Activated B cell treated with CpG ODN at 0.5 μM for 24 hours (primary cell): ENCODE measurements around the gene MATK. TPM values are rescaled to one million over a fixed set of nuclear protein-coding genes. Genes with fewer than 3 reads are reported as not detected.

Experiments
- ATAC-seq: fragments of 200-7000 bp; cut with Tn5 transposase; one replicate; pipeline ENCODE4 v1.10.0; 2021; ENCODE audit warnings: low read depth, mild to moderate bottlenecking, moderate library complexity
- CTCF ChIA-PET: fragments of 350-600 bp; sonication (Branson Sonifier 250); formaldehyde crosslinking; loops from one replicate; lab custom pipeline; 2021; ENCODE audit warnings: antibody characterized with exemption; lab: Charles Lee
- POLR2A ChIA-PET: fragments of 350-600 bp; sonication (Branson Sonifier 250); formaldehyde crosslinking; loops from one replicate; lab custom pipeline; 2021; ENCODE audit warnings: antibody characterized with exemption; lab: Charles Lee
- DNase-seq: peaks from one replicate; pipeline ENCODE4 v3.0.0; 2022
- H3K27ac Mint-ChIP-seq: one replicate; pipeline ENCODE4 v1.8.0; 2020; ENCODE audit warnings: mixed read lengths
- H3K27me3 Mint-ChIP-seq: one replicate; pipeline ENCODE4 v1.8.0; 2021; ENCODE audit warnings: mixed read lengths
- H3K36me3 Mint-ChIP-seq: one replicate; pipeline ENCODE4 v1.8.0; 2021; ENCODE audit warnings: low read depth, mixed read lengths
- H3K4me1 Mint-ChIP-seq: one replicate; pipeline ENCODE4 v1.8.0; 2021; ENCODE audit warnings: mixed read lengths
- H3K4me3 Mint-ChIP-seq: one replicate; pipeline ENCODE4 v1.8.0; 2020; ENCODE audit warnings: mild to moderate bottlenecking, mixed read lengths
- H3K9me3 Mint-ChIP-seq: one replicate; pipeline ENCODE4 v1.8.0; 2020; ENCODE audit warnings: mixed read lengths
- intact Hi-C: fragments of 100-400 bp; cut with micrococcal nuclease; formaldehyde crosslinking; loops from one replicate; pipeline ENCODE4 v1.15.1; 2024
- total RNA-seq: library from RNA; stranded (reverse); gene quantifications from 2 replicates; pipeline ENCODE4 v1.2.3, GENCODE V29; 2022
- TF ChIP-seq, protein P1 (sequence below): fragments of 200-600 bp; IDR thresholded peaks from one replicate; pipeline ENCODE4 v1.8.0; 2022; ENCODE audit warnings: antibody characterized with exemption, mild to moderate bottlenecking

Gene MATK
- total RNA-seq, 1 donor from 2014 or later, result 4.8 TPM

DNA sequence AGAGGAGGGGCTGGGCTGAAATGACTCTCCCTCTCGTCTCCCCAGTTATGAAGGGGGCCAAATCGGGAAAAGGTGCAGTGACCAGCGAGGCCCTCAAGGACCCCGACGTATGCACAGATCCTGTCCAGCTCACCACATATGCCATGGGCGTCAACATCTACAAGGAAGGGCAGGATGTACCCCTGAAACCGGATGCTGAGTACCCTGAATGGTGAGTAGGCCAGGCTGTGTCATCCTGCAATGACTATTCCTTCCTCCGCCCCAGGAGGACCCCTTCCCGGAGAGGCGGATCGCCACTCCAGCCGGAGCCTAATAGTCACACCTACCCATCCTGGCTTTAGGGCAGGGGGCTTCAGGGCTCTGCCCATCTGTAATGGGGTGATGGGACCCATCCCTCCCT lies 21.1 kb downstream of the MATK start:
- intact Hi-C loops, result no loop called here

DNA sequence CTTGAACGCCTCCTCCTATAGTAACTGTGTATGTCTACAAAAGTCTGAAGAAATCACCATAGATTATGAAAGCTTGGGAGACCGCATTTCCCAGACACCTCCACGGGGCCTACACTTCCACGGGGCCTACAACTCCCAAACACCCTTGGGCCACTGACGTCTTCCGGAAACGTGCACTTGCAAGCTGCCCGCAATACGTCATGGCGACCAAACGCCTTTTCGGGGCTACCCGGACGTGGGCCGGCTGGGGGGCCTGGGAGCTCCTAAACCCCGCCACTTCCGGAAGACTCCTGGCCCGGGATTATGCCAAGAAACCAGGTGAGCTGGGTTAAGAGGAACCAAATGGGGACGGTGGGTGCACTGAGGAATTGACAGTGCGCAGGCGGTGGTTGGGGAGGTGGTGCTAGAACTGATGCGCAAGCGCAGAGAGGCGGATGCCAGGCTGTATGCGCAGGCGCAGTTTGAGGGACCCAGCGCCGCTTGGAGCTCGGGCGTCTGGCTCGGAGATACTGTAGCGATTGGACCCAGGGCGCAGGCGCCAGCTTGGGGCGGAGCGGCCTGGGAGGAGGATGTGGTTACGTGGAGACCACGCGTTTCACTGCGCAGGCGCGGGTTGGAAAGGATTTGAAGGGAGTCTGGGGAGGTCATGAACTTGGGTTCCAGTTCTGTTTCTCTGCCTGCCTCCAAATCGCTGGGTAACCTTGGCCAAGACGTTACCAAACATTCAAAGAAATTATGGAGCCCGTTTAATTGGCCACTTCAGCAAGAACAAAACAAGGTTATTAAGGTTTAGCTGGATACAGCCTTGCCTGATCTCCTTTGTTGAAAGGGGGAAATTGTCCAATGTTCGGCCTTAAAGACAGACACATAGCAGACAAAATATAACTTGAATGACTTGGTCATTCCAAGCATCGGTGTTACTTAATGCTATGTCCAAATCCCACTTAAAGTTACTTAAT lies 23.4 kb downstream of the MATK start, which contains the start of gene MRPL54:
MRPL54 (plus strand) TSS at position 182 of the 959 bp plus-strand sequence; CDS start at position 201, 19 bp downstream.
- Mint-ChIP-seq H3K4me3 (peak within 1 kb of the TSS; percentile 96), H3K9me3 (no peaks in the 10 kb centered on the region), H3K36me3 (peaks cover 41% of the 10 kb centered on the region), H3K4me1 (peaks cover 43% of the 10 kb centered on the region), H3K27ac (peak within 1 kb of the TSS; percentile 100), H3K27me3 (no peaks in the 10 kb centered on the region)
- POLR2A ChIA-PET, result interaction anchor here (0.5 to 4.0 kb wide), 42 partner anchors 10 to 1927 kb away, joined by 3 to 84 read pairs (median 5); partner anchors contain the start of genes CHAF1A, DAPK3, EEF2 and HDGFL2
- DNase-seq (peak; percentile 99), ATAC-seq (peak; percentile 81)
- TF ChIP-seq, protein P1, sequence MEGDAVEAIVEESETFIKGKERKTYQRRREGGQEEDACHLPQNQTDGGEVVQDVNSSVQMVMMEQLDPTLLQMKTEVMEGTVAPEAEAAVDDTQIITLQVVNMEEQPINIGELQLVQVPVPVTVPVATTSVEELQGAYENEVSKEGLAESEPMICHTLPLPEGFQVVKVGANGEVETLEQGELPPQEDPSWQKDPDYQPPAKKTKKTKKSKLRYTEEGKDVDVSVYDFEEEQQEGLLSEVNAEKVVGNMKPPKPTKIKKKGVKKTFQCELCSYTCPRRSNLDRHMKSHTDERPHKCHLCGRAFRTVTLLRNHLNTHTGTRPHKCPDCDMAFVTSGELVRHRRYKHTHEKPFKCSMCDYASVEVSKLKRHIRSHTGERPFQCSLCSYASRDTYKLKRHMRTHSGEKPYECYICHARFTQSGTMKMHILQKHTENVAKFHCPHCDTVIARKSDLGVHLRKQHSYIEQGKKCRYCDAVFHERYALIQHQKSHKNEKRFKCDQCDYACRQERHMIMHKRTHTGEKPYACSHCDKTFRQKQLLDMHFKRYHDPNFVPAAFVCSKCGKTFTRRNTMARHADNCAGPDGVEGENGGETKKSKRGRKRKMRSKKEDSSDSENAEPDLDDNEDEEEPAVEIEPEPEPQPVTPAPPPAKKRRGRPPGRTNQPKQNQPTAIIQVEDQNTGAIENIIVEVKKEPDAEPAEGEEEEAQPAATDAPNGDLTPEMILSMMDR, result no peak
- intact Hi-C loops, result loop anchor here (1.0 to 5.0 kb wide), 13 partner anchors 48 to 1920 kb away; partner anchors contain the start of genes CHAF1A, DAPK3, DPP9 and FZR1
- CTCF ChIA-PET, result interaction anchor here (0.8 to 3.5 kb wide), 9 partner anchors 13 to 377 kb away, joined by 3 to 27 read pairs (median 4); no protein-coding TSS in a partner anchor

More for the DNA sequence above, 21.1 kb downstream of the MATK start:
- POLR2A ChIA-PET, result interaction anchor here (0.7 kb wide), 1 partner anchor 228 kb away, joined by 7 read pairs; no protein-coding TSS in a partner anchor
- Mint-ChIP-seq H3K27ac (no peak overlapping the region), H3K9me3 (no peaks in the 10 kb centered on the region), H3K4me1 (peaks cover 29% of the 10 kb centered on the region), H3K27me3 (no peaks in the 10 kb centered on the region), H3K4me3 (no peak overlapping the region), H3K36me3 (peaks cover 44% of the 10 kb centered on the region)
- ATAC-seq, result no peak
- TF ChIP-seq, protein P1, result no peak
- CTCF ChIA-PET, result no interaction called here
- DNase-seq, result no peak

DNA sequence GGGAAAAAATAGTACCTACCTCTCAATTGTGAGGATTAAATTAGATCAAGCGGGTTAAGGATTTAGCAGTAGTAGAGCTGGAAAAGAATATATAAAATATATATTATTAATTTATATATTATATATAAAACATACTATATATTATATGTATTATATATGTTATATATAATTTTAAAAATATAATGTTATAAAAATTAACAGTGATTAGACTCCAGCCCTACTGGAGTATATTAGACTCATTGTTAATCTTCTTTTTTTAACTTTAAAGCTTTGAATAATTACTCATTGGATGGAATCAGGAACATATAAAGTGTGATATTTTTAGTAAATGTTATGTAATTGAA lies 24.1 kb downstream of the MATK start:
- intact Hi-C loops, result loop anchor here (1.0 to 5.0 kb wide), 13 partner anchors 48 to 1920 kb away; partner anchors contain the start of genes CHAF1A, DAPK3, DPP9 and FZR1

DNA sequence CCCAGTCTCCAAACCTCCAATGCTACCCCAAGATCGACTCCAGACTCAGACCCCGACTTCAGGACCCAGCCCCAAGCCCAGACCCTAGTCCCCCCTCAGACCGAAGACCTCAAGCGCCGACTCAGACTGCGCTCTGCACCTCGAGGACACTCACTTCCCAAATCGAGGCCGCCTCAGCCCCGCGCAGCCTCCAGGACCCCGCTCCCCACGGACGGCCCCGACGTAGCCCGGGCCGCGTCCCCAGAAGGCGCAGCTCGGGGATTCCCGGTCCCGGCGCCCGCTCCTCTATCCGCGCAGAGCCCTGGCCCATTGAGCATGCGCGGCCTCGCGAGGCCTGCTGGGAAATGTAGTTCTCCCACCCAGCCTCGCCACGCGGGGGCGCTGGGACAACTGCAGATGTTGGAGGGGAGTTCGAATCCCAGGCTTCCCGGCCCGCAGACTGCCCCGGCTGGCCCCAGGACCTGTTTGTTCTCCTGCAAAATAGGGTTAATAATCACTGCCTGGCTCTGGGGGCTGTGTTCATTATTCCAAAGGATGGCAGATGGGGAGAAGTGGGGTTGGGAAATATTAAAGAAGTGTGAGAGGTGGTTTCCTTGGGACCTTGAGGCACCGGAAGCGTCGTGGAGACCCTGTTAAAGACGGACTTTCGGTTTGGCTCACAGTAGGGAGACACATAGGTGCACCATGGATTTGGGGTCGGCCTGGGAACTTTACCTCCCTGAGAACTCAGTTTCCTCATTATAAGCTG lies 24.6 kb downstream of the MATK start, which contains the start of gene APBA3:
APBA3 (minus strand) TSS at position 311 of the 748 bp plus-strand sequence. CDS start 1,428 bp downstream, outside the sequence.
- DNase-seq, result peak; percentile 98
- peak; percentile 51 for ATAC-seq
- TF ChIP-seq, protein P1, result peak; percentile 50
- H3K36me3 Mint-ChIP-seq, result peaks cover 43% of the 10 kb centered on the region
- intact Hi-C loops, result loop anchor here (1.0 to 5.0 kb wide), 15 partner anchors 41 to 1921 kb away; partner anchors contain the start of genes CHAF1A, DAPK3, DPP9 and FZR1
- H3K4me3 Mint-ChIP-seq, result peak within 1 kb of the TSS; percentile 96
- ChIA-PET POLR2A (interaction anchor here (0.6 to 4.0 kb wide), 22 partner anchors 11 to 1928 kb away, joined by 3 to 84 read pairs (median 7); partner anchors contain the start of genes DAPK3, EEF2, HDGFL2 and MPND), CTCF (interaction anchor here (0.6 to 3.5 kb wide), 8 partner anchors 11 to 378 kb away, joined by 3 to 27 read pairs (median 4); no protein-coding TSS in a partner anchor)
- H3K27me3 Mint-ChIP-seq, result no peaks in the 10 kb centered on the region
- peaks cover 41% of the 10 kb centered on the region for H3K4me1 Mint-ChIP-seq
- H3K27ac Mint-ChIP-seq, result peak within 1 kb of the TSS; percentile 100
- no peaks in the 10 kb centered on the region for H3K9me3 Mint-ChIP-seq

More for the DNA sequence above, 24.1 kb downstream of the MATK start:
- Mint-ChIP-seq H3K27ac (peak overlapping the region; percentile 100), H3K36me3 (peaks cover 42% of the 10 kb centered on the region), H3K4me3 (peak overlapping the region; percentile 96), H3K4me1 (peaks cover 43% of the 10 kb centered on the region), H3K27me3 (no peaks in the 10 kb centered on the region), H3K9me3 (no peaks in the 10 kb centered on the region)
- ChIA-PET POLR2A (interaction anchor here (0.5 to 4.0 kb wide), 32 partner anchors 12 to 1928 kb away, joined by 3 to 84 read pairs (median 6); partner anchors contain the start of genes CHAF1A, DAPK3, EEF2 and HDGFL2), CTCF (interaction anchor here (0.8 to 3.5 kb wide), 9 partner anchors 12 to 378 kb away, joined by 3 to 27 read pairs (median 4); no protein-coding TSS in a partner anchor)
- TF ChIP-seq, protein P1, result no peak
- ATAC-seq (no peak), DNase-seq (no peak)
